ENCODE data around the gene ME1. TPM values are rescaled to one million over a fixed set of nuclear protein-coding genes. Genes with fewer than 3 reads are reported as not detected.

ME1 gene
- total RNA-seq, 4 donors from 2014 or later: 7.8 to 17.6 (median 14.9) TPM

- H3K9me3 ChIP-seq: no peaks in the 10 kb centered on the region
- WGBS, 2 donors: 79 to 82% methylated on average over 3 of the region's 3 CpGs
- peaks cover 0 to 17% (median 2%) of the 10 kb centered on the region in 4 donors for H3K4me1 ChIP-seq
- no peak overlapping the region for H3K27ac ChIP-seq
- TF ChIP-seq CTCF (IDR thresholded peaks at IDR 0.05): no peak
- no peak for TF ChIP-seq POLR2A (IDR thresholded peaks at IDR 0.05)
- TF ChIP-seq EP300 (IDR thresholded peaks at IDR 0.05): no peak
- no peak overlapping the region for H3K4me3 ChIP-seq
- no peaks in the 10 kb centered on the region for H3K27me3 ChIP-seq
- H3K36me3 ChIP-seq: peaks cover 0 to 35% (median 0%) of the 10 kb centered on the region in 3 donors
- no peak for DNase-seq (ENCODE audit: low spot score in 2 of 2)
Measured at GRCh38 chr6:83188501-83188900, 242.3 kb downstream of the ME1 start.

GRCh38 chr6:83185096-83185495 is 245.8 kb downstream of the ME1 start:
- H3K27me3 ChIP-seq: no peaks in the 10 kb centered on the region
- TF ChIP-seq POLR2A (IDR thresholded peaks at IDR 0.05): no peak
- TF ChIP-seq EP300 (IDR thresholded peaks at IDR 0.05): no peak
- no peak overlapping the region for H3K4me3 ChIP-seq
- no peak overlapping the region for H3K27ac ChIP-seq
- no peak for DNase-seq (ENCODE audit: low spot score in 2 of 2)
- no peaks in the 10 kb centered on the region for H3K4me1 ChIP-seq
- peaks cover 0 to 58% (median 0%) of the 10 kb centered on the region in 3 donors for H3K36me3 ChIP-seq
- WGBS, 2 donors: 94 to 98% methylated on average over 2 of the region's 2 CpGs
- no peaks in the 10 kb centered on the region for H3K9me3 ChIP-seq

- no peak for DNase-seq (ENCODE audit: low spot score in 2 of 2)
- Histone ChIP-seq H3K27me3 (no peaks in the 10 kb centered on the region), H3K9me3 (no peaks in the 10 kb centered on the region), H3K4me1 (no peaks in the 10 kb centered on the region), H3K36me3 (peaks cover 0 to 69% (median 0%) of the 10 kb centered on the region in 3 donors), H3K4me3 (no peak overlapping the region), H3K27ac (peak overlapping the region in 1 of 4 donors; percentile 13)
- WGBS, 2 donors: 75 to 79% methylated on average over 9 of the region's 9 CpGs
- TF ChIP-seq CTCF (IDR thresholded peaks at IDR 0.05) (no peak), POLR2A (IDR thresholded peaks at IDR 0.05) (no peak), EP300 (IDR thresholded peaks at IDR 0.05) (no peak)
Measured at GRCh38 chr6:83183082-83183828, 247.6 kb downstream of the ME1 start.

GRCh38 chr6:83182114-83182513 is 248.7 kb downstream of the ME1 start:
- H3K4me1 ChIP-seq: no peaks in the 10 kb centered on the region
- 86 to 89% methylated on average over 1 of the region's 1 CpG for WGBS, 2 donors
- no peak for DNase-seq (ENCODE audit: low spot score in 2 of 2)
- H3K9me3 ChIP-seq: no peaks in the 10 kb centered on the region
- H3K27me3 ChIP-seq: no peaks in the 10 kb centered on the region
- H3K36me3 ChIP-seq: peaks cover 0 to 72% (median 0%) of the 10 kb centered on the region in 3 donors
- no peak overlapping the region for H3K4me3 ChIP-seq
- TF ChIP-seq EP300 (IDR thresholded peaks at IDR 0.05): no peak
- TF ChIP-seq POLR2A (IDR thresholded peaks at IDR 0.05): no peak
- TF ChIP-seq CTCF (IDR thresholded peaks at IDR 0.05): no peak
- no peak overlapping the region for H3K27ac ChIP-seq

- Histone ChIP-seq H3K27me3 (no peaks in the 10 kb centered on the region), H3K9me3 (no peaks in the 10 kb centered on the region), H3K4me1 (no peaks in the 10 kb centered on the region), H3K4me3 (no peak overlapping the region), H3K36me3 (peaks cover 0 to 73% (median 0%) of the 10 kb centered on the region in 3 donors), H3K27ac (no peak overlapping the region)
- DNase-seq (ENCODE audit: low spot score in 2 of 2): no peak
- TF ChIP-seq POLR2A (IDR thresholded peaks at IDR 0.05): no peak
- no peak for TF ChIP-seq CTCF (IDR thresholded peaks at IDR 0.05)
- no peak for TF ChIP-seq EP300 (IDR thresholded peaks at IDR 0.05)
Measured at GRCh38 chr6:83180426-83180950, 250.4 kb downstream of the ME1 start.
